ENCODE results near the gene ATG5. TPM values are rescaled to one million over a fixed set of nuclear protein-coding genes. Genes with fewer than 3 reads are reported as not detected.
"Not testable (repeated sequence)": the region's sequence is repeated elsewhere in the genome, so short reads cannot be mapped to it uniquely, and the experiment has no call there.

ATG5 gene
- total RNA-seq, 4 donors from 2014 or later, result 26.1 to 43.3 (median 30.6) TPM

DNA sequence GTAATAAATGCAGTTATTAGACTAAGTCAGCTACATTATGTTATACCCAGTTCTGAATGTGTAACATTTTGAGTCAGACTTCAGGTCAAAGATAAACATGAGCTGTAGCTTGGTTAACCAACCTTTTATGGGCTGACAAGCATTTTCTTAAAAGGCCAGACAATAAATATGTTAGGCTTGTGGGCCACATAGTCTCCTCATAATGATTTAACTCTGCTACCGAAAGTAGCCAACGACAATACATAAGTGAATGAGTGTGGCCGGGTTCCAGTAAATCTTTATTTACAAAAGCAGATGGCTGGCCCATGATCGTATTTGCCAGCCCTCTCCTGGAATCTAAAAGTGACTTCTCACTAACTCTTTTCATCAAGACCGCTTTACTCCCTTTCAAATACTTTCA is 49.9 kb downstream of the ATG5 start:
- Histone ChIP-seq H3K27me3 (no peaks in the 10 kb centered on the region), H3K27ac (peak overlapping the region in 1 of 4 donors; percentile 24), H3K36me3 (peaks cover 0 to 27% of the 10 kb centered on the region in 2 donors), H3K4me3 (no peak overlapping the region), H3K4me1 (peaks cover 0 to 16% (median 0%) of the 10 kb centered on the region in 3 donors), H3K9me3 (no peaks in the 10 kb centered on the region)
- WGBS, 2 donors (ENCODE audit: low coverage in 1 of 2), result 81 to 82% methylated on average over 5 of the region's 5 CpGs
- TF ChIP-seq POLR2AphosphoS5 (IDR thresholded peaks at IDR 0.05), result no peak
- no peak for ATAC-seq

DNA sequence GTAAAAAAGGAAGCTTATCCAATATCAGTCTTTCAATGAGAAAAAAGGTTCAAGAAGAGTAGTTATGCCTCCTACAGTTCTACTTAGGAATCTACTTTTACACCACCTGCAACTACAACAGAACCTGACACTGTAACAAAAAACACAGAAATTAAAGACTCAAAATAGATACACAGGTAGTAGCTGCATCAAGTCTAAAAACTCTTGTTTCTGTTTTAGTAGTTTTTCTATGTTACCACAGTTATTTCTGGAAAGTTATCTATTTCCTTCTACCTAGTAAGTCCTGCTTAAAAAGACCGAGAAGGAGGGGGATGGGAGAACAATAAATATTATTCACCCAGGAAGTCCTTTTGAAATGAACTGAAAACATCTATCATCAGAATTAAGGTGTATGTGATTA is 52.5 kb downstream of the ATG5 start:
- Histone ChIP-seq H3K4me3 (no peak overlapping the region), H3K27ac (no peak overlapping the region), H3K27me3 (no peaks in the 10 kb centered on the region), H3K9me3 (no peaks in the 10 kb centered on the region), H3K36me3 (peaks cover 0 to 22% of the 10 kb centered on the region in 2 donors), H3K4me1 (peaks cover 0 to 15% (median 0%) of the 10 kb centered on the region in 3 donors)
- no peak for ATAC-seq
- TF ChIP-seq, protein P1, sequence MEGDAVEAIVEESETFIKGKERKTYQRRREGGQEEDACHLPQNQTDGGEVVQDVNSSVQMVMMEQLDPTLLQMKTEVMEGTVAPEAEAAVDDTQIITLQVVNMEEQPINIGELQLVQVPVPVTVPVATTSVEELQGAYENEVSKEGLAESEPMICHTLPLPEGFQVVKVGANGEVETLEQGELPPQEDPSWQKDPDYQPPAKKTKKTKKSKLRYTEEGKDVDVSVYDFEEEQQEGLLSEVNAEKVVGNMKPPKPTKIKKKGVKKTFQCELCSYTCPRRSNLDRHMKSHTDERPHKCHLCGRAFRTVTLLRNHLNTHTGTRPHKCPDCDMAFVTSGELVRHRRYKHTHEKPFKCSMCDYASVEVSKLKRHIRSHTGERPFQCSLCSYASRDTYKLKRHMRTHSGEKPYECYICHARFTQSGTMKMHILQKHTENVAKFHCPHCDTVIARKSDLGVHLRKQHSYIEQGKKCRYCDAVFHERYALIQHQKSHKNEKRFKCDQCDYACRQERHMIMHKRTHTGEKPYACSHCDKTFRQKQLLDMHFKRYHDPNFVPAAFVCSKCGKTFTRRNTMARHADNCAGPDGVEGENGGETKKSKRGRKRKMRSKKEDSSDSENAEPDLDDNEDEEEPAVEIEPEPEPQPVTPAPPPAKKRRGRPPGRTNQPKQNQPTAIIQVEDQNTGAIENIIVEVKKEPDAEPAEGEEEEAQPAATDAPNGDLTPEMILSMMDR (IDR thresholded peaks at IDR 0.05), result no peak
- no peak for TF ChIP-seq EP300 (IDR thresholded peaks at IDR 0.05)
- no peak for TF ChIP-seq POLR2AphosphoS5 (IDR thresholded peaks at IDR 0.05)
- no peak for TF ChIP-seq POLR2A (IDR thresholded peaks at IDR 0.05)
- 93 to 100% methylated on average over 1 of the region's 1 CpG for WGBS, 2 donors (ENCODE audit: low coverage in 1 of 2)

DNA sequence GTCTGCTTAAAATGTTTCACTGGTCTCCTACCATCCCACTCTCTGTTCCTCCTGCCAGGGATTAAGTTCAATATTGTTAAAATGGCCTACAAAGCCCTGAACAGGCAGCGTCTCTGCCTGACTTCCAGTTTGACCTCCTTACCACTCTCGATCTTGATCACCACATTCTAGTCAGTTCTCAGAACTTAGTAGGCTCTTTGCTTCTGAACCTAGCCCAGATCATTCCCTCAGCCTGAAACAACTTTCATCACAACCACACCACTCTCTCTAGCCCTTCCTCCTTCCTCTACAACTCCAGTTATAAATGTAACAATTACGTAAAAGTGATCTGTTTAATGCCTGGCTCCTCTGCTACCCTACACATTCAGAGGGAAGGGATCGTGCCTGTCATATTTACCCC is 53.3 kb downstream of the ATG5 start:
- no peak for TF ChIP-seq POLR2A (IDR thresholded peaks at IDR 0.05)
- TF ChIP-seq POLR2AphosphoS5 (IDR thresholded peaks at IDR 0.05), result no peak
- TF ChIP-seq EP300 (IDR thresholded peaks at IDR 0.05), result no peak
- TF ChIP-seq, protein P1 (IDR thresholded peaks at IDR 0.05), result no peak
- H3K27ac ChIP-seq, result no peak overlapping the region
- peaks cover 0 to 7% (median 0%) of the 10 kb centered on the region in 3 donors for H3K9me3 ChIP-seq
- peaks cover 0 to 15% (median 0%) of the 10 kb centered on the region in 3 donors for H3K4me1 ChIP-seq
- no peaks in the 10 kb centered on the region for H3K27me3 ChIP-seq
- peaks cover 0 to 14% of the 10 kb centered on the region in 2 donors for H3K36me3 ChIP-seq
- WGBS, 2 donors (ENCODE audit: low coverage in 1 of 2), result 60 to 96% methylated on average over 1 to 4 of the region's 4 CpGs
- H3K4me3 ChIP-seq, result no peak overlapping the region
- no peak for ATAC-seq

DNA sequence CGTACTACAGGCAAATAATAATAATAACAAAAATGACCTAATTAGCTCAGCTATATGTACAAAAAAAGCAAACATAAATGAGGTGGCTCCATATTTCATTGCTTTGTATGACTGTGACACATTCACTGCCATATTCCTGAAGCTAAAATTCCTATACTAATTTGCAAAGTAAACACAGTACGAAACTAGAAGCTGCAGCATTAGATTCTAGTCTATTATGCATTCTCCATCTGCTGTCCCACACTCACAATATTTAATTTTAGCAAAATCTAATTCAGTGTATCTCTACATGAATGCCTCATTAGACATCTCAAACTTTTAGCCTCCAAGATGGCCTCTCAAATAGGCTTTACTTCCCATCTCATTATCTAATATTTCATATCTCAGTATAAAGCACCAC is 55.1 kb downstream of the ATG5 start:
- no peak for ATAC-seq
- H3K4me1 ChIP-seq, result peaks cover 0 to 9% (median 0%) of the 10 kb centered on the region in 3 donors
- peaks cover 0 to 15% (median 0%) of the 10 kb centered on the region in 3 donors for H3K9me3 ChIP-seq
- no peak overlapping the region for H3K27ac ChIP-seq
- H3K36me3 ChIP-seq, result peaks cover 0 to 11% of the 10 kb centered on the region in 2 donors
- no peaks in the 10 kb centered on the region for H3K27me3 ChIP-seq
- WGBS, 2 donors (ENCODE audit: low coverage in 1 of 2), result 61 to 88% methylated on average over 2 of the region's 2 CpGs
- no peak overlapping the region for H3K4me3 ChIP-seq
- TF ChIP-seq EP300 (IDR thresholded peaks at IDR 0.05), result no peak
- no peak for TF ChIP-seq POLR2A (IDR thresholded peaks at IDR 0.05)
- no peak for TF ChIP-seq POLR2AphosphoS5 (IDR thresholded peaks at IDR 0.05)
- TF ChIP-seq, protein P1 (IDR thresholded peaks at IDR 0.05), result no peak

DNA sequence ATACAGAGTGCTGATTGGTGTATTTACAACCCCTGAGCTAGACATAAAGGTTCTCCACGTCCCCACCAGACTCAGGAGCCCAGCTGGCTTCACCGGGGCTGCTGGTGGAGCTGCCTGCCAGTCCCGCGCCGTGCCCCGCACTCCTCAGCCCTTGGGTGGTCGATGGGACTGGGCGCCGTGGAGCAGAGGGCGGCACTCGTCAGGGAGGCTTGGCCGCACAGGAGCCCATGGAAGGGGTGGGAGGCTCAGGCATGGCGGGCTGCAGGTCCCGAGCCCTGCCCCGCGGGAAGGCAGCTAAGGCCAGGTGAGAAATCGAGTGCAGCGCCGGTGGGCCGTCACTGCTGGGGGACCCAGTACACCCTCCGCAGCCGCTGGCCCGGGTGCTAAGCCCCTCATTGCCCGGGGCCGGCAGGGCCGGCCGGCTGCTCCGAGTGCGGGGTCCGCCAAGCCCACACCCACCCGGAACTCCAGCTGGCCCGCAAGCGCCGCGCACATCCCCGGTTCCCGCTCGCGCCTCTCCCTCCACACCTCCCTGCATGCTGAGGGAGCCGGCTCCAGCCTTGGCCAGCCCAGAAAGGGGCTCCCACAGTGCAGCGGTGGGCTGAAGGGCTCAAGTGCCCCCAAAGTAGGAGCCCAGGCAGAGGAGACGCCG is 56.2 kb downstream of the ATG5 start:
- H3K9me3 ChIP-seq, result peaks cover 0 to 16% (median 0%) of the 10 kb centered on the region in 3 donors
- not testable (repeated sequence) for H3K27me3 ChIP-seq, H3K27ac ChIP-seq, H3K4me3 ChIP-seq, ATAC-seq, H3K4me1 ChIP-seq
- peaks cover 0 to 11% of the 10 kb centered on the region in 2 donors for H3K36me3 ChIP-seq
- WGBS, 2 donors (ENCODE audit: low coverage in 1 of 2), result no CpG with 5 or more reads among the region's 43 CpGs

DNA sequence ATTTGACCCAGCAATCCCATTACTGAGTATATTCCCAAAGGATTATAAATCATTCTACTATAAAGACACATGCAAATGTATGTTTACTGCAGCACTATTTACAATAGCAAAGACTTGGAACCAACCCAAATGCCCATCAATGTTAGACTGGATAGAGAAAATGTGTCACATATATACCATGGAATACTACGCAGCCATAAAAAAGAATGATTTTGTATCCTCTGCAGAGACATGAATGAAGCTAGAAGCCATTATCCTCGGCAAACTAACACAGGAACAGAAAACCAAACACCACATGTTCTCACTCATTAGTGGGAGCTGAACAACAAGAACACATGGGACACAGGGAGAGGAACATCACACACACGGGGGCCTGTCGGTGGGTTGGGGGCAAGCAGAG is 57.1 kb downstream of the ATG5 start:
- ATAC-seq, H3K4me3 ChIP-seq, H3K27ac ChIP-seq, H3K27me3 ChIP-seq, H3K4me1 ChIP-seq: not testable (repeated sequence)
- Histone ChIP-seq H3K36me3 (peaks cover 0 to 12% of the 10 kb centered on the region in 2 donors), H3K9me3 (peaks cover 0 to 16% (median 0%) of the 10 kb centered on the region in 3 donors)
- 85 to 91% methylated on average over 4 of the region's 4 CpGs for WGBS, 2 donors (ENCODE audit: low coverage in 1 of 2)

DNA sequence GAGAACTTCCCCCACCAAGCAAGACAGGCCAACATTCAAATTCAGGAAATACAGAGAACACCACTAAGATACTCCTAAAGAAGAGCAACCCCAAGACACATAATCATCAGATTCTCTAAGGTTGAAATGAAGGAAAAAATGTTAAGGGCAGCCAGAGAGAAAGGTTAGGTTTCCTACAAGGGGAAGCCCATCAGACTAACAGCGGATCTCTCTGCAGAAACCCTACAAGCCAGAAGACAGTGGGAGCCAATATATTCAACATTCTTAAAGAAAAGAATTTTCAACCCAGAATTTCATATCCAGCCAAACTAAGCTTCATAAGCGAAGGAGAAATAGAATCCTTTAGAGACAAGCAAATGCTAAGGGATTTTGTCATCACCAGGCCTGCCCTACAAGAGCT is 61.1 kb downstream of the ATG5 start:
- ATAC-seq, H3K27ac ChIP-seq, H3K4me3 ChIP-seq, H3K27me3 ChIP-seq: not testable (repeated sequence)
- Histone ChIP-seq H3K4me1 (peaks cover 0 to 17% (median 5%) of the 10 kb centered on the region in 3 donors), H3K9me3 (peaks cover 0 to 16% (median 0%) of the 10 kb centered on the region in 3 donors), H3K36me3 (peaks cover 0 to 25% of the 10 kb centered on the region in 2 donors)
- 100% methylated on average over 1 to 2 of the region's 2 CpGs for WGBS, 2 donors (ENCODE audit: low coverage in 1 of 2)

DNA sequence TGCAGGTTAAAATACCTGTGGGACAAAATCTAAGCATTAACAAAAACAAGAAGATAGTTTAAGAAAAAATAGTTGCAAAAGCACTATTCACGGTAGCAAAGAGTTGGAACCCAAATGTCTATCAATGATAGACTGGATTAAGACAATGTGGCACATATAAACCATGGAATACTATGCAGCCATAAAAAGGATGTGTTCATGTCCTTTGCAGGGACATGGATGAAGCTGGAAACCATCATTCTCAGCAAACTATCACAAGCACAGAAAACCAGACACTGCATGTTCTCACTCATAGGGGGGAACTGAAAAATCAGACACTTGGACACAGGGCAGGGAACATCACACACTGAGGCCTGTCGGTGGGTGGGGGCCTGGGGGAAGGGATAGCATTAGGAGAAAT is 65.8 kb downstream of the ATG5 start:
- Histone ChIP-seq H3K36me3 (peaks cover 0 to 13% of the 10 kb centered on the region in 2 donors), H3K4me1 (peaks cover 0 to 17% (median 5%) of the 10 kb centered on the region in 3 donors)
- H3K4me3 ChIP-seq, ATAC-seq, H3K27me3 ChIP-seq, H3K27ac ChIP-seq, H3K9me3 ChIP-seq: not testable (repeated sequence)
- WGBS, 2 donors (ENCODE audit: low coverage in 1 of 2), result 79 to 93% methylated on average over 1 to 2 of the region's 2 CpGs
